ENCODE data around the gene ZSWIM5.
"Not testable (repeated sequence)": the region's sequence is repeated elsewhere in the genome, so short reads cannot be mapped to it uniquely, and the experiment has no call there.

Gene ZSWIM5

GRCh38 chr1:45094371-45094770, 112.0 kb downstream of the ZSWIM5 start:
- not testable (repeated sequence) for DNase-seq (ENCODE audit: low spot score)

GRCh38 chr1:45093334-45093733, 113.1 kb downstream of the ZSWIM5 start:
- DNase-seq (ENCODE audit: low spot score) = no peak

- DNase-seq (ENCODE audit: low spot score) = no peak
Observed at GRCh38 chr1:45089711-45090110, 116.7 kb downstream of the ZSWIM5 start.

GRCh38 chr1:45084562-45084961, 121.8 kb downstream of the ZSWIM5 start:
- DNase-seq (ENCODE audit: low spot score) = no peak

- DNase-seq (ENCODE audit: low spot score) = no peak
Observed at GRCh38 chr1:45079533-45079932, 126.9 kb downstream of the ZSWIM5 start.

GRCh38 chr1:45076959-45077358, 129.4 kb downstream of the ZSWIM5 start:
- not testable (repeated sequence) for DNase-seq (ENCODE audit: low spot score)

GRCh38 chr1:45071567-45071966, 134.8 kb downstream of the ZSWIM5 start:
- no peak for DNase-seq (ENCODE audit: low spot score)

- no peak for DNase-seq (ENCODE audit: low spot score)
Observed at GRCh38 chr1:45067806-45068205, 138.6 kb downstream of the ZSWIM5 start.

- no peak for DNase-seq (ENCODE audit: low spot score)
Observed at GRCh38 chr1:45065083-45065482, 141.3 kb downstream of the ZSWIM5 start.

GRCh38 chr1:45062463-45062862, 143.9 kb downstream of the ZSWIM5 start:
- DNase-seq (ENCODE audit: low spot score) = not testable (repeated sequence)

GRCh38 chr1:45059829-45060228, 146.6 kb downstream of the ZSWIM5 start:
- no peak for DNase-seq (ENCODE audit: low spot score)

GRCh38 chr1:45057542-45057941, 148.9 kb downstream of the ZSWIM5 start:
- no peak for DNase-seq (ENCODE audit: low spot score)

- no peak for DNase-seq (ENCODE audit: low spot score)
Observed at GRCh38 chr1:45051005-45051772, 155.2 kb downstream of the ZSWIM5 start.

GRCh38 chr1:45047032-45047431, 159.4 kb downstream of the ZSWIM5 start:
- DNase-seq (ENCODE audit: low spot score) = no peak

- DNase-seq (ENCODE audit: low spot score) = no peak
Observed at GRCh38 chr1:45044916-45045315, 161.5 kb downstream of the ZSWIM5 start.

GRCh38 chr1:45043094-45043493, 163.3 kb downstream of the ZSWIM5 start:
- DNase-seq (ENCODE audit: low spot score) = no peak

GRCh38 chr1:45040297-45040696, 166.1 kb downstream of the ZSWIM5 start:
- DNase-seq (ENCODE audit: low spot score) = no peak

GRCh38 chr1:45038661-45039364, 167.6 kb downstream of the ZSWIM5 start:
- DNase-seq (ENCODE audit: low spot score) = no peak

- no peak for DNase-seq (ENCODE audit: low spot score)
Observed at GRCh38 chr1:45038240-45038639, 168.2 kb downstream of the ZSWIM5 start.

GRCh38 chr1:45037456-45037855, 168.9 kb downstream of the ZSWIM5 start:
- DNase-seq (ENCODE audit: low spot score) = no peak

- DNase-seq (ENCODE audit: low spot score) = no peak
Observed at GRCh38 chr1:45035631-45036301, 170.6 kb downstream of the ZSWIM5 start.

GRCh38 chr1:45033356-45033755, 173.0 kb downstream of the ZSWIM5 start:
- DNase-seq (ENCODE audit: low spot score) = no peak

GRCh38 chr1:45032837-45033236, 173.6 kb downstream of the ZSWIM5 start:
- DNase-seq (ENCODE audit: low spot score) = no peak

All from hepatic stellate cell (primary cell).